Body of pancreas (tissue), 4 donors: ENCODE data around the gene MARCO. TPM values are rescaled to one million over a fixed set of nuclear protein-coding genes. Genes with fewer than 3 reads are reported as not detected.
"Not testable (repeated sequence)": the region's sequence is repeated elsewhere in the genome, so short reads cannot be mapped to it uniquely, and the experiment has no call there.

ENCODE experiments used
- ATAC-seq: fragments of 150-250 bp; one replicate; pipeline ENCODE4 v1.9.1; 2016
- DNase-seq, 4 donors: peaks; one replicate each; pipeline ENCODE4 v3.0.0-alpha.2; 2019
- H3K27ac ChIP-seq, 4 donors: fragments of 200-600 bp; sonication (generic); 1 replicate in 3 of 4; 2 replicates in 1 of 4; pipeline versions ENCODE4 v1.5.1 to v1.6.1; 2016 to 2019; ENCODE audit warnings: mild to moderate bottlenecking in 1 of 4, mixed read lengths in 1 of 4, moderate library complexity in 1 of 4
- H3K27me3 ChIP-seq, 2 donors: fragments of 200-600 bp; sonication (generic); one replicate each; pipeline ENCODE4 v1.6.0; 2016; ENCODE audit warnings: mild to moderate bottlenecking in 1 of 2
- H3K36me3 ChIP-seq, 2 donors: fragments of 200-600 bp; sonication (generic); replicated peaks in 1 of 2; 2 replicates each; pipeline ENCODE4 v1.5.1; 2016; ENCODE audit warnings: low read depth in 2 of 2; ENCODE audit not compliant: insufficient read depth in 1 of 2
- H3K4me1 ChIP-seq: fragments of 200-600 bp; sonication (generic); one replicate; pipeline ENCODE4 v1.6.0; 2016
- H3K4me3 ChIP-seq, 2 donors: fragments of 200-600 bp; sonication (generic); 1 replicate in 1 of 2; 2 replicates in 1 of 2; pipeline ENCODE4 v1.5.1; 2016 to 2019
- H3K9me3 ChIP-seq, 3 donors: fragments of 200-600 bp; sonication (generic); 1 replicate in 2 of 3; 2 replicates in 1 of 3; pipeline ENCODE4 v1.5.1; 2016
- POLR2A ChIP-seq, 3 donors: fragments of 450-650 bp; IDR thresholded peaks; one replicate each; pipeline ENCODE4 v1.6.1; 2016; ENCODE audit warnings: antibody characterized with exemption in 3 of 3, mild to moderate bottlenecking in 2 of 3
- WGBS, 2 donors: methylation state at CpG; one replicate each; pipeline ENCODE4 v1.1.5; 2017; 5-methylcytosine and 5-hydroxymethylcytosine counted together
- intact Hi-C: fragments of 100-400 bp; cut with DNase I; formaldehyde crosslinking; loops from one replicate; pipeline ENCODE4 v1.15.1; 2023
- total RNA-seq, 2 donors: library from RNA; depleted of rRNA; stranded (reverse); fragments of >200 nt; gene quantifications; one replicate each; pipeline ENCODE4 v1.1.0, GENCODE V29; 2016
- TF ChIP-seq, protein P1 (sequence below), 7 experiments: fragments of 450-650 bp in 4 of 7; fragments of 200-600 bp in 3 of 7; sonication (generic) in 3 of 7; IDR thresholded peaks; one replicate each; pipeline ENCODE4 v1.5.1; 2016 to 2019; ENCODE audit warnings: antibody characterized with exemption in 7 of 7

The MARCO gene
- total RNA-seq, 2 donors from 2014 or later = 1.0 TPM; not detected in 1

DNA sequence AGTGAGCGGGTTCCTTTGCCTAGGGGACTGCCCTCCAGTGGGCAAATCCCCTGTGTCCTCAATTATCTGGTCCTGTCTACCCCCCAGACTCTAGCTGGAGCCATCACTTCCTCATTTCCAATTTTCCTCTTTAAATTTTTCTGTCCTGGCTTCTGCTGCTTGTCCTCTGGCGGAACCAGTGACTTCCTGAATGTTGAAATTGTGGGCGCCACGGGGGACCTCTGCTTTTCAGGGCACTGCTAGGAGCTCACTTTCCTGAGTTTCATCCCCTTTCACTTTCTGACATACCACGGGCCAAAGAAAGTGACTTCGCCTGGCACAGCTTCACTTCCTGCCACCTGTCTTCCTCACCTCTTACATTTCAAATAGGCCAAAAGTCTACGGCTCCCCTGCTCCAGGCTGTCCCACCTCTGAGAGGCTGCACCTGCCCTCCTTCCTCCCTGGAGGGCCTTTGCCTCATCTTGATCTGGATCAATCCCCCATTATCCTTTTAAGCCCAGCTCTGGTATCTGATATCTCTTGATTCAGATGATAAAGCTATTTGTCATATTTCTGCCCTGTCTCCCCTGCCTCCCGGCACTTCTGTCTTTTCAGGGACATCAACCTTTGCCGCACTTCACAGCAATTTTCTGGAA is 1.4 kb upstream of the MARCO start:
- ATAC-seq = no peak
- WGBS, 2 donors = 62 to 67% methylated on average over 9 of the region's 9 CpGs

DNA sequence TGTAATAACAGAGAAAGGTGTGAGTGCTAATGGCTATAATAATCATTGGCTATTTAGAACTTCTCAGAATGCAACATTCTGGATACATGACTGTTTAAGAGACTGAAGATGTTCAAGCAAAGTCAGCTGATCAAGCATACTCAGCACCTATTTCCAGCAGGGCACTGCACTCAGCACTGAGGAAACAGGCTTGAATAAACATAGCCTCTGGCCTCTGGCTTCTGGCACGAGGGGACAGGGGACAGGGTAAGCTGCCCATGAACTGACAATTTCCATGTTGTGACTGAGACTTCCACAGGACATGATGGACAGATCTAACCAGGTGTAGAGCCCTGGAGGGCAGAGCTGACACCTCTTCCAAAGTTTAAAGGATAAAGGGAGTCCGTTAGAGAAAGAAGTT is 1.3 kb downstream of the MARCO start:
- DNase-seq = no peak

More for the DNA sequence above, 1.4 kb upstream of the MARCO start:
- H3K27ac ChIP-seq = no peak overlapping the region
- H3K4me1 ChIP-seq = no peaks in the 10 kb centered on the region
- intact Hi-C loops = no loop called here
- H3K4me3 ChIP-seq = no peak overlapping the region
- H3K36me3 ChIP-seq = no peaks in the 10 kb centered on the region
- DNase-seq = peak in 1 of 4 donors; percentile 51
- TF ChIP-seq, protein P1, sequence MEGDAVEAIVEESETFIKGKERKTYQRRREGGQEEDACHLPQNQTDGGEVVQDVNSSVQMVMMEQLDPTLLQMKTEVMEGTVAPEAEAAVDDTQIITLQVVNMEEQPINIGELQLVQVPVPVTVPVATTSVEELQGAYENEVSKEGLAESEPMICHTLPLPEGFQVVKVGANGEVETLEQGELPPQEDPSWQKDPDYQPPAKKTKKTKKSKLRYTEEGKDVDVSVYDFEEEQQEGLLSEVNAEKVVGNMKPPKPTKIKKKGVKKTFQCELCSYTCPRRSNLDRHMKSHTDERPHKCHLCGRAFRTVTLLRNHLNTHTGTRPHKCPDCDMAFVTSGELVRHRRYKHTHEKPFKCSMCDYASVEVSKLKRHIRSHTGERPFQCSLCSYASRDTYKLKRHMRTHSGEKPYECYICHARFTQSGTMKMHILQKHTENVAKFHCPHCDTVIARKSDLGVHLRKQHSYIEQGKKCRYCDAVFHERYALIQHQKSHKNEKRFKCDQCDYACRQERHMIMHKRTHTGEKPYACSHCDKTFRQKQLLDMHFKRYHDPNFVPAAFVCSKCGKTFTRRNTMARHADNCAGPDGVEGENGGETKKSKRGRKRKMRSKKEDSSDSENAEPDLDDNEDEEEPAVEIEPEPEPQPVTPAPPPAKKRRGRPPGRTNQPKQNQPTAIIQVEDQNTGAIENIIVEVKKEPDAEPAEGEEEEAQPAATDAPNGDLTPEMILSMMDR (IDR thresholded peaks at IDR 0.05) = no peak
- TF ChIP-seq POLR2A (IDR thresholded peaks at IDR 0.05) = no peak
- H3K27me3 ChIP-seq = no peaks in the 10 kb centered on the region
- H3K9me3 ChIP-seq = no peaks in the 10 kb centered on the region

DNA sequence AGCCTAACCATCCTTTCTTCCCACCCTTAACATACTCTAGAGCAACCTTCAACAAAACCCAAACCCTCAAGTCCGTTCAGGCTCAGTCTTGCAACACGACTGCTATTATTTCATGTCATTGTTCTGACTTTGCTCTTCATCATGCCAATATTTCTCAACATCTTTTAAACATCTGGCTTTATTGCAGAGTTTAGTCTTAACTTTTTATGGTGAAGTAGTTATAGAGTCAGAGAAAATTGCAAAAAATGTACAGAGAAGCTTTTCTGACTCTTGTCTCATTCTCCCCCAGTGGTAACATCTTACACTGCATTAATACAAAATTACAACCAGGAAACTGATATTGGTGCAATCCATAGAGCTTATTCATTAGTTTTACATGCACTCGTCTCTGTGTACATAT is 3.9 kb downstream of the MARCO start:
- Histone ChIP-seq H3K4me3 (no peak overlapping the region), H3K4me1 (no peaks in the 10 kb centered on the region), H3K27ac (no peak overlapping the region), H3K9me3 (no peaks in the 10 kb centered on the region), H3K27me3 (no peaks in the 10 kb centered on the region), H3K36me3 (no peaks in the 10 kb centered on the region)
- ATAC-seq = no peak
- intact Hi-C loops = no loop called here
- TF ChIP-seq, protein P1 (IDR thresholded peaks at IDR 0.05) = no peak
- TF ChIP-seq POLR2A (IDR thresholded peaks at IDR 0.05) = no peak
- no peak for DNase-seq
- WGBS, 2 donors = 43 to 52% methylated on average over 3 of the region's 3 CpGs

More for the DNA sequence above, 1.3 kb downstream of the MARCO start:
- ATAC-seq = no peak
- Histone ChIP-seq H3K36me3 (no peaks in the 10 kb centered on the region), H3K27me3 (no peaks in the 10 kb centered on the region), H3K27ac (no peak overlapping the region), H3K4me1 (no peaks in the 10 kb centered on the region), H3K9me3 (no peaks in the 10 kb centered on the region), H3K4me3 (no peak overlapping the region)
- intact Hi-C loops = no loop called here
- 22 to 30% methylated on average over 2 of the region's 2 CpGs for WGBS, 2 donors
- TF ChIP-seq POLR2A (IDR thresholded peaks at IDR 0.05) = no peak
- TF ChIP-seq, protein P1 (IDR thresholded peaks at IDR 0.05) = no peak

DNA sequence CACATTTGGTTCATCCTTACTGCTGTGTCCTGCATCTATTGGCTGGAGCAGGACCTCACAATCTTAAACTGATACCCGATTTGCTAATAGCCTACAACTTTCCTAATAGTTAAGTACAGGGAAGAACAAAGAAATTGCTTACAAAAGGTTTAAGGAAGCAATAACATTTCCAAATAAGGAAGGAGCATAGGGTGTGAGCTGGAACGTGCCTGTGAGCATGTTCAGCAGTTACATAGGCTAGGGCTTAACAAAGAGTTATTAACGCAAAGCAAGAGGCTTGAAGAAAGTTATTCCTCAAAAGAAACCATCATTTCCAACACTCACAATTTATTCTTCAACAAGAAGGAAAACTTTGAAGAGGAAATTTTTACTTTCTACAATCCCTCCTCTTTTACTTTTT is 6.3 kb downstream of the MARCO start:
- ATAC-seq, H3K4me3 ChIP-seq, intact Hi-C loops, H3K27me3 ChIP-seq, DNase-seq, H3K36me3 ChIP-seq, H3K27ac ChIP-seq, H3K9me3 ChIP-seq, H3K4me1 ChIP-seq: not testable (repeated sequence)
- 51 to 57% methylated on average over 3 of the region's 3 CpGs for WGBS, 2 donors

DNA sequence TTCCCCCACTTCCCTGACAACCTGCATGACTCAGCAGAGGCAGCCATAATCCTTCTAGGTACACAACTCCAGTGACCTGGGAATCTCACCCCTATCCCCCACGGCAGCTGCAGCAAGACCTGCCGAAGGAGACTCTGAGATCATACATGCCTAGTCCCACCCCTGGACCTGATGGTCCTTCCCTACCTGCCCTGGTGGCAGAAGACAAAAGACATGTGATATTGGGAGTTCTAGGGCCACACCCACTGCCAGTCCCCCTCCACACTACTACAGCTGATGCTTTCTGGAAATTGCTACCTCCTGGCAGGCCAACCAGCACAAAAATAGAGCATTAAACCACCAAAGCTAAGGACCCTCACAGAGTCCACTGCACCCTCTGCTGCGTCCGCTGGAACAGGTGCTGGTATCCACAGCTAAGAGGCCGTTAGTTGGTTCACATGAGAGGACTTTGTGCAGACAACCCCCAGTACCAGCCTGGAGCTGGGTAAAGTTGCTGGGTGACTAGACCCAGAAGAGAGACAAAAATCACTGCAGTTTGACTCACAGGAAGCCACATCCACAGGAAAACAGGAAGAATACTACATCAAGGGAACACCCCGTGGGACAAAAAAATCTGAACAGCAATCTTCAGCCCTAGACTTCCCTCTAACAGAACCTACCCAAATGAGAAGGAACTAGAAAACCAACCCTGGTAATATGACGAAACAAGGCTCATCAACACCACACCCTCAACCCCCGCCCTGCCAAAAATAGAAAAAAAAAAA is 12.5 kb downstream of the MARCO start:
- Histone ChIP-seq H3K4me1 (no peaks in the 10 kb centered on the region), H3K27me3 (no peaks in the 10 kb centered on the region), H3K9me3 (peaks cover 0 to 3% (median 0%) of the 10 kb centered on the region in 3 donors), H3K4me3 (no peak overlapping the region), H3K27ac (no peak overlapping the region), H3K36me3 (no peaks in the 10 kb centered on the region)
- TF ChIP-seq, protein P1 (IDR thresholded peaks at IDR 0.05) = no peak
- no peak for TF ChIP-seq POLR2A (IDR thresholded peaks at IDR 0.05)
- intact Hi-C loops = no loop called here
- DNase-seq = no peak
- no peak for ATAC-seq
- WGBS, 2 donors = 54 to 72% methylated on average over 6 to 8 of the region's 8 CpGs
